ENCODE data around the gene NTS.

The NTS gene

GRCh38 chr12:85874031-85874461 is at the start of gene NTS:
NTS (plus strand) TSS chr12:85874295; CDS start chr12:85874404, 109 bp downstream.
- no peak for DNase-seq (ENCODE audit: low read depth in 2 of 2)

GRCh38 chr12:85825746-85826145 is 48.3 kb upstream of the NTS start:
- no peak for DNase-seq (ENCODE audit: low read depth in 2 of 2)

- no peak for DNase-seq (ENCODE audit: low read depth in 2 of 2)
Measured at GRCh38 chr12:85828576-85828975, 45.5 kb upstream of the NTS start.

GRCh38 chr12:85829391-85829790 is 44.7 kb upstream of the NTS start:
- no peak for DNase-seq (ENCODE audit: low read depth in 2 of 2)

- no peak for DNase-seq (ENCODE audit: low read depth in 2 of 2)
Measured at GRCh38 chr12:85831327-85831990, 42.6 kb upstream of the NTS start.

- no peak for DNase-seq (ENCODE audit: low read depth in 2 of 2)
Measured at GRCh38 chr12:85833579-85833978, 40.5 kb upstream of the NTS start.

- DNase-seq (ENCODE audit: low read depth in 2 of 2): no peak
Measured at GRCh38 chr12:85834378-85834777, 39.7 kb upstream of the NTS start.

GRCh38 chr12:85835426-85836196 is 38.5 kb upstream of the NTS start:
- DNase-seq (ENCODE audit: low read depth in 2 of 2): no peak

- no peak for DNase-seq (ENCODE audit: low read depth in 2 of 2)
Measured at GRCh38 chr12:85836197-85837090, 37.7 kb upstream of the NTS start, which contains the start of gene RASSF9. RASSF9 (minus strand) TSS chr12:85836409; CDS start chr12:85836201, 208 bp downstream.

GRCh38 chr12:85843606-85844310 is 30.3 kb upstream of the NTS start:
- DNase-seq (ENCODE audit: low read depth in 2 of 2): no peak

GRCh38 chr12:85849344-85849743 is 24.8 kb upstream of the NTS start:
- DNase-seq (ENCODE audit: low read depth in 2 of 2): no peak

- DNase-seq (ENCODE audit: low read depth in 2 of 2): no peak
Measured at GRCh38 chr12:85855305-85855704, 18.8 kb upstream of the NTS start.

GRCh38 chr12:85856966-85857365 is 17.1 kb upstream of the NTS start:
- DNase-seq (ENCODE audit: low read depth in 2 of 2): no peak

GRCh38 chr12:85865890-85866289 is 8.2 kb upstream of the NTS start:
- no peak for DNase-seq (ENCODE audit: low read depth in 2 of 2)

- DNase-seq (ENCODE audit: low read depth in 2 of 2): no peak
Measured at GRCh38 chr12:85866986-85867776, 6.9 kb upstream of the NTS start.

GRCh38 chr12:85872497-85873091 is 1.5 kb upstream of the NTS start:
- DNase-seq (ENCODE audit: low read depth in 2 of 2): no peak

GRCh38 chr12:85877459-85877858 is 3.4 kb downstream of the NTS start:
- no peak for DNase-seq (ENCODE audit: low read depth in 2 of 2)

GRCh38 chr12:85883763-85884162 is 9.7 kb downstream of the NTS start:
- DNase-seq (ENCODE audit: low read depth in 2 of 2): no peak

- DNase-seq (ENCODE audit: low read depth in 2 of 2): no peak
Measured at GRCh38 chr12:85894653-85895052, 20.6 kb downstream of the NTS start.

GRCh38 chr12:85920324-85920947 is 46.3 kb downstream of the NTS start:
- DNase-seq (ENCODE audit: low read depth in 2 of 2): no peak

All from activated CD4-positive, alpha-beta T cell treated with anti-CD3 and anti-CD28 coated beads for 24 hours (primary cell).